GM23338 (cell line): Measurements from ENCODE around the gene ICAM2. TPM values are rescaled to one million over a fixed set of nuclear protein-coding genes. Genes with fewer than 3 reads are reported as not detected.
A peak's percentile ranks its signal among the peaks of the same experiment; 100 is the strongest.

Experiments used
- ATAC-seq: fragments of 200-7000 bp; cut with Tn5 transposase; 3 replicates; pipeline ENCODE4 v1.9.1; 2020
- DNase-seq: peaks from one replicate; pipeline ENCODE4 v3.0.0-alpha.2; 2015; ENCODE audit warnings: low spot score
- H2AFZ ChIP-seq: fragments of 200-600 bp; sonication (generic); 2 replicates; pipeline ENCODE4 v1.8.0; 2016; ENCODE audit warnings: antibody characterized with exemption, mild to moderate bottlenecking, moderate library complexity
- H3F3A ChIP-seq: fragments of 200-600 bp; sonication (generic); replicated peaks from 2 replicates; pipeline ENCODE4 v1.8.0; 2017; ENCODE audit warnings: antibody characterized with exemption, mixed run types, low read depth
- H3K27ac ChIP-seq: fragments of 200-600 bp; sonication (generic); 2 replicates; pipeline ENCODE4 v1.6.1; 2016; ENCODE audit warnings: low read depth
- H3K27me3 ChIP-seq: fragments of 200-600 bp; sonication (generic); 2 replicates; pipeline ENCODE4 v1.8.0; 2016; ENCODE audit warnings: mild to moderate bottlenecking, mixed run types, moderate library complexity; ENCODE audit not compliant: insufficient read depth
- H3K36me3 ChIP-seq: fragments of 200-600 bp; sonication (generic); 2 replicates; pipeline ENCODE4 v1.8.0; 2016; ENCODE audit warnings: mild to moderate bottlenecking; ENCODE audit not compliant: insufficient read depth
- H3K4me1 ChIP-seq: fragments of 200-600 bp; sonication (generic); 2 replicates; pipeline ENCODE4 v1.8.0; 2016; ENCODE audit warnings: mild to moderate bottlenecking, moderate library complexity; ENCODE audit not compliant: insufficient read depth
- H3K4me2 ChIP-seq: fragments of 200-600 bp; sonication (generic); 2 replicates; pipeline ENCODE4 v1.7.1; 2017; ENCODE audit warnings: mixed run types
- H3K4me3 ChIP-seq: fragments of 200-600 bp; sonication (generic); 2 replicates; pipeline ENCODE4 v1.6.1; 2016; ENCODE audit warnings: mixed run types
- H3K79me2 ChIP-seq: fragments of 200-600 bp; sonication (generic); replicated peaks from 2 replicates; pipeline ENCODE4 v1.8.0; 2017; ENCODE audit warnings: mild to moderate bottlenecking; ENCODE audit not compliant: insufficient read depth
- H3K9me2 ChIP-seq: fragments of 200-600 bp; sonication (generic); 2 replicates; pipeline ENCODE4 v1.8.0; 2017; ENCODE audit not compliant: insufficient read depth
- H4K20me1 ChIP-seq: fragments of 200-600 bp; sonication (generic); replicated peaks from 2 replicates; pipeline ENCODE4 v1.8.0; 2017; ENCODE audit warnings: mild to moderate bottlenecking; ENCODE audit not compliant: insufficient read depth
- H3K27ac Mint-ChIP-seq: 2 replicates; pipeline ENCODE4 v1.8.0; 2020; ENCODE audit warnings: inconsistent platforms, mild to moderate bottlenecking, moderate library complexity, mixed read lengths
- H3K27me3 Mint-ChIP-seq: 3 replicates; pipeline ENCODE4 v1.8.0; 2022; ENCODE audit warnings: low read depth, mild to moderate bottlenecking, moderate library complexity, mixed read lengths, inconsistent platforms; ENCODE audit not compliant: insufficient read depth, poor library complexity
- H3K36me3 Mint-ChIP-seq: 3 replicates; pipeline ENCODE4 v1.8.0; 2021; ENCODE audit warnings: low read depth, mild to moderate bottlenecking, inconsistent platforms, moderate library complexity, mixed read lengths
- H3K4me1 Mint-ChIP-seq: 3 replicates; pipeline ENCODE4 v1.8.0; 2020; ENCODE audit warnings: mild to moderate bottlenecking, inconsistent platforms, mixed read lengths
- H3K4me3 Mint-ChIP-seq: 3 replicates; pipeline ENCODE4 v1.8.0; 2021; ENCODE audit warnings: moderate library complexity, mild to moderate bottlenecking, inconsistent platforms, mixed read lengths
- H3K9me3 Mint-ChIP-seq: 3 replicates; pipeline ENCODE4 v1.8.0; 2020; ENCODE audit warnings: moderate library complexity, mild to moderate bottlenecking, inconsistent platforms, mixed read lengths
- CREB1 ChIP-seq: fragments of 250-450 bp; sonication (Bioruptor Pico); IDR thresholded peaks from 2 replicates; pipeline ENCODE4 v1.5.0; 2020; ENCODE audit warnings: low read depth, mild to moderate bottlenecking, moderate library complexity
- CTCF ChIP-seq, 2 experiments: fragments of 200-600 bp in 1 of 2; sonication (generic) in 1 of 2; conservative IDR thresholded peaks; 2 replicates each; pipeline versions ENCODE4 v1.5.1 to v1.6.1; 2016 to 2017; ENCODE audit warnings: antibody characterized with exemption in 2 of 2, low read depth in 2 of 2, mild to moderate bottlenecking in 2 of 2, moderate library complexity in 1 of 2
- EZH2 ChIP-seq: fragments of 200-600 bp; sonication (generic); IDR thresholded peaks from one replicate; pipeline ENCODE4 v1.8.0; 2017; ENCODE audit warnings: antibody characterized with exemption, mild to moderate bottlenecking, low read depth; ENCODE audit not compliant: unreplicated experiment
- EZH2phosphoT487 ChIP-seq: fragments of 200-600 bp; sonication (generic); IDR thresholded peaks from one replicate; pipeline ENCODE4 v1.8.1; 2018; ENCODE audit warnings: antibody characterized with exemption; ENCODE audit not compliant: unreplicated experiment
- NANOG ChIP-seq: IDR thresholded peaks from 2 replicates; pipeline ENCODE4 v1.6.1; 2016; ENCODE audit warnings: antibody characterized with exemption, borderline replicate concordance
- POLR2AphosphoS5 ChIP-seq: IDR thresholded peaks from 2 replicates; pipeline ENCODE4 v1.6.1; 2016; ENCODE audit warnings: antibody characterized with exemption, low read depth
- REST ChIP-seq: IDR thresholded peaks from one replicate; pipeline ENCODE4 v1.6.1; 2018; ENCODE audit warnings: antibody characterized with exemption; ENCODE audit not compliant: unreplicated experiment
- STAT1 ChIP-seq: IDR thresholded peaks from one replicate; pipeline ENCODE4 v1.6.1; 2016; ENCODE audit warnings: antibody characterized with exemption; ENCODE audit not compliant: unreplicated experiment
- ZNF462 ChIP-seq: fragments of 250-450 bp; sonication (Bioruptor Pico); IDR thresholded peaks from 2 replicates; pipeline ENCODE4 v1.5.0; 2020; ENCODE audit warnings: mild to moderate bottlenecking, moderate library complexity
- polyA plus RNA-seq: library from polyadenylated mRNA; unstranded; fragments of >200 nt; fragmentation: Nextera tagmentation; extraction: Ambion mirVana; gene quantifications from 2 replicates; pipeline ENCODE4 v1.2.1, GENCODE V29; 2016
- total RNA-seq: library from RNA; depleted of rRNA; stranded (reverse); fragments of >200 nt; shearing (Covaris generic); gene quantifications from 2 replicates; pipeline ENCODE4 v1.2.3, GENCODE V29; 2014

Gene ICAM2
- total and polyA plus RNA-seq, 2 experiments from 2014 or later, result 0.31 to 0.86 TPM

- H3K4me1 ChIP-seq, result no peaks in the 10 kb centered on the region
- Mint-ChIP-seq H3K4me1 (peaks cover 4% of the 10 kb centered on the region), H3K27ac (no peak overlapping the region), H3K4me3 (no peak overlapping the region), H3K36me3 (no peaks in the 10 kb centered on the region), H3K9me3 (no peaks in the 10 kb centered on the region; the same call in 2 of the 3 replicates), H3K27me3 (peaks cover 9% of the 10 kb centered on the region)
- no peak overlapping the region for H3K4me2 ChIP-seq
- H3K27me3 ChIP-seq, result 0 out of 2 replicates have a peak, but pooled peaks cover 4% of the 10 kb centered on the region
- no peaks in the 10 kb centered on the region for H3K9me2 ChIP-seq
- TF ChIP-seq CTCF (conservative IDR thresholded peaks at IDR 0.05; ENCODE audit: low read depth in 2 of 2) (peak; percentile 75 to 77), STAT1 (no peak)
- H2AFZ ChIP-seq, result no peak overlapping the region
- no peaks in the 10 kb centered on the region for H3F3A ChIP-seq
- H3K36me3 ChIP-seq, result no peaks in the 10 kb centered on the region
- no peak overlapping the region for H3K4me3 ChIP-seq
- DNase-seq, result peak; percentile 82
- no peaks in the 10 kb centered on the region for H3K79me2 ChIP-seq
- ATAC-seq, result peak; percentile 62
- H4K20me1 ChIP-seq, result no peaks in the 10 kb centered on the region
- H3K27ac ChIP-seq, result no peak overlapping the region
Observed at GRCh38 chr17:64028874-64029464, 8.5 kb upstream of the ICAM2 start.

GRCh38 chr17:64025732-64026294, 5.4 kb upstream of the ICAM2 start:
- Histone ChIP-seq H3K4me1 (no peaks in the 10 kb centered on the region), H3K27ac (no peak overlapping the region), H3K27me3 (0 out of 2 replicates have a peak, but pooled peaks cover 4% of the 10 kb centered on the region), H3K9me2 (no peaks in the 10 kb centered on the region), H3K79me2 (no peaks in the 10 kb centered on the region), H3K4me3 (peak overlapping the region; percentile 42), H3F3A (no peaks in the 10 kb centered on the region), H3K36me3 (no peaks in the 10 kb centered on the region), H3K4me2 (peak overlapping the region; percentile 70), H2AFZ (peak overlapping the region; percentile 84; the same call in 1 of the 2 replicates), H4K20me1 (no peaks in the 10 kb centered on the region)
- Mint-ChIP-seq H3K9me3 (no peaks in the 10 kb centered on the region; the same call in 2 of the 3 replicates), H3K36me3 (no peaks in the 10 kb centered on the region), H3K4me3 (peak overlapping the region; percentile 48; the same call in 2 of the 3 replicates), H3K27me3 (peaks cover 12% of the 10 kb centered on the region), H3K4me1 (peaks cover 4% of the 10 kb centered on the region), H3K27ac (no peak overlapping the region)
- ATAC-seq (peak; percentile 96), DNase-seq (peak; percentile 95)
- TF ChIP-seq CREB1 (CRISPR knock-in tag) (0 out of 2 replicates have a peak, but pooled peaks have one; percentile 24), ZNF462 (CRISPR knock-in tag) (no peak), EZH2phosphoT487 (no peak), REST (no peak), STAT1 (no peak), POLR2AphosphoS5 (no peak), NANOG (no peak), EZH2 (no peak)
